ENCODE data around the gene PODN. TPM values are rescaled to one million over a fixed set of nuclear protein-coding genes. Genes with fewer than 3 reads are reported as not detected.

PODN gene
- total RNA-seq, 1 donor from 2014 or later, result 0.53 TPM

DNA sequence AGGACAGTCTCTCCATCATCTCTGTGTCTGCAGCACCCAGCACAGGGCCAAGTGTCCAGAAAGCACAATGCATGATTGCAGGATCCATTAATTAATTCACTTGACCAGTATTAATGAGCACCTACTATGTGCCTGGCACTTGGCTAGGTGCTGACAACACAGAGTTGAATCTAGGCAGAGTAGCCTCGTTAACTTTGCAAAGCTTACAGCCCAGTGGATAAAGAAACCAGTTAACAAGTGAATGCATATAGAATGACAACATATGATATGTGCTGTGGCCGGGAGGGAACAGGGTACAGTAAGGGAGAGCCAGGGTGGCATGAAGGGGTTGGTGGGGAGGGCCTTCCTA, 69.6 kb downstream of the PODN start:
- Histone ChIP-seq H3K36me3 (ENCODE audit: control insufficient read depth, insufficient read depth, low read length) (no peaks in the 10 kb centered on the region), H3K4me3 (ENCODE audit: low read depth, low read length) (no peak overlapping the region), H3K27me3 (ENCODE audit: control insufficient read depth, insufficient read depth, low read length) (no peaks in the 10 kb centered on the region)
- DNase-seq (ENCODE audit: low read depth) (no peak), FAIRE-seq (no peak)
- no peak for TF ChIP-seq CTCF (IDR thresholded peaks at IDR 0.05; ENCODE audit: insufficient read depth, low read length, severe bottlenecking)

DNA sequence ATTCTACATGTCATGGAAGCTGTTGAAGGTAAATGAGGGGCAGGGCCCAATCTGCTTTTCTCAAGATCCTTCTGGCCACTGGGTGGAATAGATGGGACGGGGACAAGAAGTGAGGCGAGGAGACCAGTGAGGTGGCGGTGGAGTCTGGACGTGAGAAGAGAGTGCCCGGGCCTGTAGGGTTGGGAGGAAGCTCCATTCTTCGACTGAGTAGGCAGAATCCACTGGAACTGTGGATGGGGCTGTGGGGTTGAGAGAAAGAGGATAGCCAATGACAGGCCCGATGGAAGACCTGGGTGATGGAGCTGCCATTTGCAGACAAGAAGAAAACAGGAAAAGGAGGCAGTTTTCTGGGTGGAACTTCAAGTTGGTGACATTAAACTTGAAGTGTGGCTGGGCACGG, 70.2 kb downstream of the PODN start:
- no peak for TF ChIP-seq CTCF (IDR thresholded peaks at IDR 0.05; ENCODE audit: insufficient read depth, low read length, severe bottlenecking)
- DNase-seq (ENCODE audit: low read depth), result no peak
- FAIRE-seq, result peak; percentile 47
- Histone ChIP-seq H3K36me3 (ENCODE audit: control insufficient read depth, insufficient read depth, low read length) (no peaks in the 10 kb centered on the region), H3K4me3 (ENCODE audit: low read depth, low read length) (no peak overlapping the region), H3K27me3 (ENCODE audit: control insufficient read depth, insufficient read depth, low read length) (no peaks in the 10 kb centered on the region)

GRCh38 chr1:53133261-53134041, 71.4 kb downstream of the PODN start:
- peak; percentile 60 for FAIRE-seq
- TF ChIP-seq CTCF (IDR thresholded peaks at IDR 0.05; ENCODE audit: insufficient read depth, low read length, severe bottlenecking), result no peak

GRCh38 chr1:53134042-53134485, 72.1 kb downstream of the PODN start:
- TF ChIP-seq CTCF (IDR thresholded peaks at IDR 0.05; ENCODE audit: insufficient read depth, low read length, severe bottlenecking), result no peak
- FAIRE-seq, result no peak
- H3K27me3 ChIP-seq (ENCODE audit: control insufficient read depth, insufficient read depth, low read length), result no peaks in the 10 kb centered on the region
- H3K36me3 ChIP-seq (ENCODE audit: control insufficient read depth, insufficient read depth, low read length), result no peaks in the 10 kb centered on the region
- no peak overlapping the region for H3K4me3 ChIP-seq (ENCODE audit: low read depth, low read length)
- no peak for DNase-seq (ENCODE audit: low read depth)

More at GRCh38 chr1:53133261-53134041, 71.4 kb downstream of the PODN start:
- no peaks in the 10 kb centered on the region for H3K27me3 ChIP-seq (ENCODE audit: control insufficient read depth, insufficient read depth, low read length)
- no peak overlapping the region for H3K4me3 ChIP-seq (ENCODE audit: low read depth, low read length)
- no peaks in the 10 kb centered on the region for H3K36me3 ChIP-seq (ENCODE audit: control insufficient read depth, insufficient read depth, low read length)
- no peak for DNase-seq (ENCODE audit: low read depth)

Other genes with a start within 250 kb of the PODN start
- gene ZYG11A, start 219.5 kb upstream of the PODN start, total RNA-seq, result under 0.01 and 0.13 TPM in 2 replicates
- 29.2 and 49.3 TPM in 2 replicates for gene ECHDC2, start 140.5 kb upstream of the PODN start, total RNA-seq
- gene SCP2, start 134.9 kb upstream of the PODN start, total RNA-seq, result 65.8 and 82.7 TPM in 2 replicates
- not detected in 2 replicates for gene SLC1A7, start 80.4 kb downstream of the PODN start, total RNA-seq
- 5.5 and 15.0 TPM in 2 replicates for gene CPT2, start 134.6 kb downstream of the PODN start, total RNA-seq
- gene CZIB, start 158.4 kb downstream of the PODN start, total RNA-seq, result 37.9 and 47.9 TPM in 2 replicates
- 33.7 and 53.1 TPM in 2 replicates for gene MAGOH, start 176.3 kb downstream of the PODN start, total RNA-seq